Embryonic facial prominence (tissue), 1 donor: ENCODE data around the gene PUSL1.
A peak's percentile ranks its signal among the peaks of the same experiment; 100 is the strongest.

Experiments used
- DNase-seq: peaks from one replicate; pipeline ENCODE4 v3.0.0-alpha.2; 2016; ENCODE audit errors: extremely low spot score

The PUSL1 gene

GRCh38 chr1:1324084-1324523 lies 15.7 kb downstream of the PUSL1 start:
- no peak for DNase-seq

- DNase-seq = peak; percentile 79
Measured at GRCh38 chr1:1324524-1325287, 16.3 kb downstream of the PUSL1 start, which contains the start of the genes CPTP and INTS11. TSS of gene CPTP (plus strand) at chr1:1324802. CDS start at chr1:1326911, 2,109 bp downstream. TSS of gene INTS11 (minus strand) at chr1:1324660. CDS start at chr1:1324608, 52 bp downstream.

DNA sequence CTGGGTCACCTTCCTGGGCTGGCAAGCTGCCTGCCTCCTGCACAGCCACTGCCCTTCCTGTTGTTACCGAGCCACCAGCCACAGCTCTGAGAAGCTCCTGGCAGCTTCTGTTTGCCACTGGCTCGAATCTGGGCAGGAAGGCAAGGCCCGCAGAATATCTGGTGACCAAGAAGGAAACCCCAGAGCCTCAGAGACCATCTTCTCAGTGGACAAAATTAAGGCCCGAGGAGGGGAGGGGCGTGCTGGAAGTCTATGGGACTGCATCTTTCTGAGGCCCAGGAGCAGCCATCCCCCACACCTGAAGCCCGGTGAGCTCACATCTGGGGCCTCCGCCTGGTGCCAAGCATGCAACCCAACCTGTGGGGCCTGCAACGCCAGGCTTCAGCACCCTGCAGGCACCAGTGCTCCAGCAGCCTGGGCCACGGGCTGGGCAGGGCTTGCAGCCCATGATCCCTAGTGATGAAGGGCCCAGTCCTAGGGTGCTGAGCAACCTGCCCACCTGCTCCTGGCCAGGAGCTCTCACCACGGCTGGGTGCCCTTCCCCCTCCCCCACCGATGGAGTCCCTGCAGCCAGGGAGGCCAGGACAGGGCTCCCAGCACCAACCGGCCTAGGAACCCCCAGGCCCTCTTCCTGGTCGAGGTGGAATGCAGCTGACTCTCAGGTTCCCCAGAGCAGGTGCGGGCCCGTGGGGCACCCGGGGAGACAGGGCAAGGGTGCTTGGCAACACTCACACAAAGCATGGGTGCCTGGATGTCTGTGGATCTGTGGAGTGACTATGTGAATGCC lies 17.1 kb downstream of the PUSL1 start:
- no peak for DNase-seq

DNA sequence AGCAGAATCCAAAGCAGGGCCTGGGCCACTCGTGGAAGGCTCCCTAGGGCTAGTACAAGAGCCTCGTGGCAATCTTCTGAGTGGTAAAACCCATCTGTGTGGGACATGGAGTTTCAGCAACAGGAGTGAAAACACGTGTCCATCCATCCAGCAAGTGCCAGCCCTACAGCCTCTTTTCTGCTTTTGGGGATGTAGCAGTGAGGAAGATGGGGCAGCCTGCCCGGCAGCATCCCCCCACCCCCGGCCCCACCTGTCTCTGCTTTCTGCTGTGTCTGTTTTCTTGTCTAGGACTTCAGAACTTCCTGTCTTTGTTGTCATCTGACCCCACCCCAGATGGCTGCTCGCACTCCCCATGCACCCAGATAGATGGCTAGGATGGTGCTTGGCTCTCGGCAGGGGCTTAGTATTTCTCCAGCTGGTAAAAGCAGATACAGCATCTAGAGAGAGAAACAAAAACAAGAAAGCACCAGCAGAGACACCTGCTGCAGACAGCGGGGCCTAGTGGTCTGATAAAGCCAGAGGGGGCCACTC lies 17.7 kb downstream of the PUSL1 start:
- no peak for DNase-seq

DNA sequence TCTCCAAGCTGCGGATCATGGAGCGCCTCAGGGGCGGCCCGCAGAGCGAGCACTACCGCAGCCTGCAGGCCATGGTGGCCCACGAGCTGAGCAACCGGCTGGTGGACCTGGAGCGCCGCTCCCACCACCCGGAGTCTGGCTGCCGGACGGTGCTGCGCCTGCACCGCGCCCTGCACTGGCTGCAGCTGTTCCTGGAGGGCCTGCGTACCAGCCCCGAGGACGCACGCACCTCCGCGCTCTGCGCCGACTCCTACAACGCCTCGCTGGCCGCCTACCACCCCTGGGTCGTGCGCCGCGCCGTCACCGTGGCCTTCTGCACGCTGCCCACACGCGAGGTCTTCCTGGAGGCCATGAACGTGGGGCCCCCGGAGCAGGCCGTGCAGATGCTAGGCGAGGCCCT lies 18.9 kb downstream of the PUSL1 start:
- DNase-seq = no peak

GRCh38 chr1:1328254-1328653 lies 19.9 kb downstream of the PUSL1 start:
- no peak for DNase-seq

DNA sequence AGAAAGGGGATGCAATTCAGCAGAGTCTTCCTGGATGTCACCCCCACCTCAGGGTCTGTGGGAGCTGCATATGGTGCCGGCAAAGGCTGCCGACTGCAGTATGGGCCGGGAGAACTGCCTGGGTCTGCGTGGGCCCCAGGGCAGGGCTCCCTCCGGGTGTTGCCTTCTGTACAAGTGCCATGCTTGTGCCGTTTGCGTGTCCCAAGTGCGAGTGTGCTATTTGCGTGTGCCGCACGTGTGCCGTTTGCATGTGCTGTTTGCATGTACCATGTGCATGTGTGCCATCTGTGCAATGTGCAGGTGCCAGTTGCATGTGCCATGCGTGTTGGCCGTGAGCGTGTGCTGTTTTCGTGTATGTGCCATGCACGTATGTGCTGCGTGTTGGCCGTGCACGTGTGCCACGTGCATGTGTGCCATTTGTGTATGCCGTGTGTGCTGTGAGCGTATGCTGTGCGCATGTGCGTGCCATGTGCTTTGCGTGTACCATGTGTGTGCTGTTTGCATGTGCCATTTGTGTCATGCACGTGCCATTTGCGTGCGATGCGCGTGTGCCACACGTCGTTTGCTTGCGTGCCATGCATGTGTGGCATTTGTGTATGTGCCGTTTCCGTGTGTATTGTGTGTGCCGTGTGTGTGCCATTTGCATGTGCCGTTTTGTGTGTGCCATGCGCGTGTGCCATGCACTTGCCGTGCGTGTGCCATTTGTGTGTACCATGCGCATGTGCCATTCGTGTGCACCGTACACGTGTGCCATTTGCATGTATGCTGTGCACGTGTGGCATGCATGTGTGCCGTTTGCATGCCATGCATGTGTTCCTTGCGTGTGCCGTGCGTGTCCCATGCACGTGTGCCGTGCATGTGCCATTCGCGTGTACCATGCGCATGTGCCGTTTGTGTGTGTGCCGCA lies 21.2 kb downstream of the PUSL1 start:
- DNase-seq = no peak

GRCh38 chr1:1330366-1331067 lies 22.1 kb downstream of the PUSL1 start:
- DNase-seq = no peak

- no peak for DNase-seq
Measured at GRCh38 chr1:1331068-1331965, 22.9 kb downstream of the PUSL1 start, which contains the start of gene TAS1R3. TSS of gene TAS1R3 (plus strand) at chr1:1331280. CDS start at chr1:1331346, 66 bp downstream.

DNA sequence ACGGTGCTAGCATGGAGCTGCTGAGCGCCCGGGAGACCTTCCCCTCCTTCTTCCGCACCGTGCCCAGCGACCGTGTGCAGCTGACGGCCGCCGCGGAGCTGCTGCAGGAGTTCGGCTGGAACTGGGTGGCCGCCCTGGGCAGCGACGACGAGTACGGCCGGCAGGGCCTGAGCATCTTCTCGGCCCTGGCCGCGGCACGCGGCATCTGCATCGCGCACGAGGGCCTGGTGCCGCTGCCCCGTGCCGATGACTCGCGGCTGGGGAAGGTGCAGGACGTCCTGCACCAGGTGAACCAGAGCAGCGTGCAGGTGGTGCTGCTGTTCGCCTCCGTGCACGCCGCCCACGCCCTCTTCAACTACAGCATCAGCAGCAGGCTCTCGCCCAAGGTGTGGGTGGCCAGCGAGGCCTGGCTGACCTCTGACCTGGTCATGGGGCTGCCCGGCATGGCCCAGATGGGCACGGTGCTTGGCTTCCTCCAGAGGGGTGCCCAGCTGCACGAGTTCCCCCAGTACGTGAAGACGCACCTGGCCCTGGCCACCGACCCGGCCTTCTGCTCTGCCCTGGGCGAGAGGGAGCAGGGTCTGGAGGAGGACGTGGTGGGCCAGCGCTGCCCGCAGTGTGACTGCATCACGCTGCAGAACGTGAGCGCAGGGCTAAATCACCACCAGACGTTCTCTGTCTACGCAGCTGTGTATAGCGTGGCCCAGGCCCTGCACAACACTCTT lies 23.8 kb downstream of the PUSL1 start:
- no peak for DNase-seq

GRCh38 chr1:1332774-1333480 lies 24.5 kb downstream of the PUSL1 start:
- no peak for DNase-seq

DNA sequence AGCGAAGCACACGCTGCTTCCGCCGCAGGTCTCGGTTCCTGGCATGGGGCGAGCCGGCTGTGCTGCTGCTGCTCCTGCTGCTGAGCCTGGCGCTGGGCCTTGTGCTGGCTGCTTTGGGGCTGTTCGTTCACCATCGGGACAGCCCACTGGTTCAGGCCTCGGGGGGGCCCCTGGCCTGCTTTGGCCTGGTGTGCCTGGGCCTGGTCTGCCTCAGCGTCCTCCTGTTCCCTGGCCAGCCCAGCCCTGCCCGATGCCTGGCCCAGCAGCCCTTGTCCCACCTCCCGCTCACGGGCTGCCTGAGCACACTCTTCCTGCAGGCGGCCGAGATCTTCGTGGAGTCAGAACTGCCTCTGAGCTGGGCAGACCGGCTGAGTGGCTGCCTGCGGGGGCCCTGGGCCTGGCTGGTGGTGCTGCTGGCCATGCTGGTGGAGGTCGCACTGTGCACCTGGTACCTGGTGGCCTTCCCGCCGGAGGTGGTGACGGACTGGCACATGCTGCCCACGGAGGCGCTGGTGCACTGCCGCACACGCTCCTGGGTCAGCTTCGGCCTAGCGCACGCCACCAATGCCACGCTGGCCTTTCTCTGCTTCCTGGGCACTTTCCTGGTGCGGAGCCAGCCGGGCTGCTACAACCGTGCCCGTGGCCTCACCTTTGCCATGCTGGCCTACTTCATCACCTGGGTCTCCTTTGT lies 25.3 kb downstream of the PUSL1 start:
- DNase-seq = no peak

GRCh38 chr1:1334835-1335234 lies 26.4 kb downstream of the PUSL1 start:
- DNase-seq = no peak

DNA sequence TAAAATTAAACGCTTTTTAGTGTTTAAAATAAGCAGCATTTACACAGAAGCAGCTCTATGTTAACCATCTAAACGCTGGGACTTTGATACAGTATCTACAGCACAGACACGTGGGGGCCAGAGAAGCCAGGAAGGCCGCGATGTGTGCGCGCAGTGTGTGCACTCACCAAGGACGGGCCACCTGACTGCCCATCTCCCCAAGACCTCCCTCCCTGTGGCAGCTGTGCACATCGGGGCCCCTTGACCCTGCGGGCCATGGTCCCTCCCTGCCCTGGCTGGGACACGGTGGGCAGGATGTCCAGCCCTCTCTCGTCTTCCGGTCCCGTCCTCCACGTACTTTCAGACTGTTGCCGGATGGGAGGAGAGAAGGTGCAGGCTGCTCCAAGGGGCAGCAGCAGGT lies 26.9 kb downstream of the PUSL1 start:
- DNase-seq = no peak

- DNase-seq = no peak
Measured at GRCh38 chr1:1335792-1336248, 27.4 kb downstream of the PUSL1 start.

DNA sequence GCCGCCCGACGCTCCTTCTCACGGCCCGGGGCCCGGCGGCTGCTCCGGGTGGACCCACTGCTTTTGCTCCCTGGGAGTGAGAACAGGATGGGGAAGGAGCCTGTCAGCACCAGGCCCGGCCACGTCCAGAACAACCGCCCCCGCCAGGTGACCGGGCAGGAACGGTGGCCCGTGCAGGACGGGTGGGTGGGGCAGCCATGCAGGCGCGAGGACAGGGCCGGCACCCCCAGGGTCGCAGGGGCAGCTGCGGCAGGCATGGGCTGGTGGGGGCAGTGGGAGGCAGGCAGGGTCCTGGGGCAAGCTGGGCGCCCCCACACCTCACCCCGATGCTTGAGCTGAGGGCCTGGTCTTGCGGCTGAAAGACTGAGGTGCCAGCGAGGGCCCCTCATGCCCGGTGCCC lies 28.0 kb downstream of the PUSL1 start:
- no peak for DNase-seq

- no peak for DNase-seq
Measured at GRCh38 chr1:1336931-1337792, 28.8 kb downstream of the PUSL1 start.
